Caco-2 (cell line): ENCODE results near the gene PTPRG. TPM values are rescaled to one million over a fixed set of nuclear protein-coding genes. Genes with fewer than 3 reads are reported as not detected.
"Not testable (repeated sequence)": the region's sequence is repeated elsewhere in the genome, so short reads cannot be mapped to it uniquely, and the experiment has no call there.

Experiments used
- BruUV-seq: library from RNA; stranded (reverse); fragments of 400-500 nt; replicated peaks from 2 replicates; lab custom pipeline; 2021; lab: Mats Ljungman, UMichigan
- CTCF ChIA-PET: fragments of 300-600 bp; sonication (Branson Sonifier 250); formaldehyde crosslinking; loops from one replicate; lab custom pipeline; 2022; ENCODE audit warnings: antibody characterized with exemption; lab: Charles Lee
- POLR2A ChIA-PET: fragments of 300-600 bp; sonication (Branson Sonifier 250); formaldehyde crosslinking; loops from one replicate; lab custom pipeline; 2022; ENCODE audit warnings: antibody characterized with exemption; lab: Charles Lee
- DNase-seq, 2 experiments: peaks; one replicate each; pipeline versions ENCODE4 v3.0.0 to v3.0.0-alpha.2; 2020 to 2022
- H3K27me3 ChIP-seq: replicated peaks from 2 replicates; pipeline ENCODE4 v1.6.0; 2011; ENCODE audit warnings: low read length; ENCODE audit not compliant: control insufficient read depth, insufficient read depth
- H3K36me3 ChIP-seq: 2 replicates; pipeline ENCODE4 v1.5.1; 2011; ENCODE audit warnings: low read length; ENCODE audit not compliant: control insufficient read depth, insufficient read depth
- H3K4me1 ChIP-seq: fragments of 250-450 bp; sonication (Bioruptor Pico); 2 replicates; pipeline ENCODE4 v1.5.1; 2020; ENCODE audit warnings: mild to moderate bottlenecking
- H3K4me3 ChIP-seq: 2 replicates; pipeline ENCODE4 v1.5.1; 2011; ENCODE audit warnings: low read depth, mild to moderate bottlenecking, control low read depth, low read length
- H3K9me3 ChIP-seq: fragments of 250-450 bp; sonication (Bioruptor Pico); 2 replicates; pipeline ENCODE4 v1.5.1; 2020; ENCODE audit warnings: mild to moderate bottlenecking, moderate library complexity
- H3K27ac Mint-ChIP-seq: one replicate; pipeline ENCODE4 v1.8.0; 2022; ENCODE audit warnings: mixed read lengths; ENCODE audit not compliant: unreplicated experiment
- H3K27me3 Mint-ChIP-seq: one replicate; pipeline ENCODE4 v1.8.0; 2022; ENCODE audit warnings: mixed read lengths; ENCODE audit not compliant: insufficient read depth, unreplicated experiment
- H3K36me3 Mint-ChIP-seq: one replicate; pipeline ENCODE4 v1.8.0; 2022; ENCODE audit warnings: mild to moderate bottlenecking, mixed read lengths; ENCODE audit not compliant: insufficient read depth, unreplicated experiment
- H3K4me1 Mint-ChIP-seq: one replicate; pipeline ENCODE4 v1.8.0; 2022; ENCODE audit warnings: low read depth, mixed read lengths; ENCODE audit not compliant: unreplicated experiment
- H3K4me3 Mint-ChIP-seq: one replicate; pipeline ENCODE4 v1.8.0; 2022; ENCODE audit warnings: mild to moderate bottlenecking, moderate library complexity, mixed read lengths; ENCODE audit not compliant: unreplicated experiment
- H3K9me3 Mint-ChIP-seq: one replicate; pipeline ENCODE4 v1.8.0; 2022; ENCODE audit warnings: mixed read lengths; ENCODE audit not compliant: unreplicated experiment
- intact Hi-C: fragments of 100-400 bp; cut with micrococcal nuclease; formaldehyde crosslinking; loops from one replicate; pipeline ENCODE4 v1.10.0; 2022; ENCODE audit not compliant: unreplicated experiment
- total RNA-seq: library from RNA; stranded (reverse); gene quantifications from 2 replicates; pipeline ENCODE4 v1.2.3, GENCODE V29; 2022
- TF ChIP-seq, protein P1 (sequence below), 2 experiments: fragments of 200-600 bp in 1 of 2; IDR thresholded peaks; 1 replicate in 1 of 2; 2 replicates in 1 of 2; pipeline versions ENCODE4 v1.5.1 to v1.8.0; 2011 to 2022; ENCODE audit warnings: antibody characterized with exemption in 1 of 2, control low read depth in 1 of 2, inconsistent platforms in 1 of 2, low read depth in 1 of 2, low read length in 1 of 2, mild to moderate bottlenecking in 1 of 2, moderate library complexity in 1 of 2; ENCODE audit not compliant: insufficient read depth in 1 of 2, severe bottlenecking in 1 of 2, unreplicated experiment in 1 of 2

The PTPRG gene
- total RNA-seq, 1 experiment from 2014 or later = 46.4 TPM

DNA sequence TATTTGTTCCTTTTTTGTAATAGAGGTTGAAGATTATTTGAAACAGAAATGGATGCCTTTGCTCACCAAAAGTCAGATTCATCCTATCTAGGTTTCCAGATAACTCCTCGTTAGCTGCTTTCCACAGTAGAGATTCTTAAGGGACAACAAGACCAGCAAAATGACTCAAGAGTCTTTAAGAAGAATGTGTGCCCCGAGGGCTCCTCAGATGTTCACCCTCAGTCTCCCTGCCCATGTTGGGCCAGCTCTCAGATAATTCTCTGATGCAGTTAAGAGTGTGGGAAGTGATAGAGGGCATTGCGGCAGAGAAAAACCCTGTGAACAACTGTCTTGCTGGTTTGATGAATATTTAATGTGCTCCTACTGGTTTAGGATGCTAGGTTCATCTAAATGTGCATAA is 251.1 kb downstream of the PTPRG start:
- Histone ChIP-seq H3K4me3 (no peak overlapping the region), H3K4me1 (no peaks in the 10 kb centered on the region; the same call in 1 of the 2 replicates), H3K9me3 (no peaks in the 10 kb centered on the region), H3K27me3 (no peaks in the 10 kb centered on the region), H3K36me3 (no peaks in the 10 kb centered on the region)
- peaks cover 7% of the 10 kb centered on the region for H3K4me1 Mint-ChIP-seq
- no peaks in the 10 kb centered on the region for H3K36me3 Mint-ChIP-seq
- no peak overlapping the region for H3K4me3 Mint-ChIP-seq
- H3K27me3 Mint-ChIP-seq = no peaks in the 10 kb centered on the region
- no peak for DNase-seq
- POLR2A ChIA-PET = no interaction called here
- H3K9me3 Mint-ChIP-seq = no peaks in the 10 kb centered on the region
- TF ChIP-seq, protein P1, sequence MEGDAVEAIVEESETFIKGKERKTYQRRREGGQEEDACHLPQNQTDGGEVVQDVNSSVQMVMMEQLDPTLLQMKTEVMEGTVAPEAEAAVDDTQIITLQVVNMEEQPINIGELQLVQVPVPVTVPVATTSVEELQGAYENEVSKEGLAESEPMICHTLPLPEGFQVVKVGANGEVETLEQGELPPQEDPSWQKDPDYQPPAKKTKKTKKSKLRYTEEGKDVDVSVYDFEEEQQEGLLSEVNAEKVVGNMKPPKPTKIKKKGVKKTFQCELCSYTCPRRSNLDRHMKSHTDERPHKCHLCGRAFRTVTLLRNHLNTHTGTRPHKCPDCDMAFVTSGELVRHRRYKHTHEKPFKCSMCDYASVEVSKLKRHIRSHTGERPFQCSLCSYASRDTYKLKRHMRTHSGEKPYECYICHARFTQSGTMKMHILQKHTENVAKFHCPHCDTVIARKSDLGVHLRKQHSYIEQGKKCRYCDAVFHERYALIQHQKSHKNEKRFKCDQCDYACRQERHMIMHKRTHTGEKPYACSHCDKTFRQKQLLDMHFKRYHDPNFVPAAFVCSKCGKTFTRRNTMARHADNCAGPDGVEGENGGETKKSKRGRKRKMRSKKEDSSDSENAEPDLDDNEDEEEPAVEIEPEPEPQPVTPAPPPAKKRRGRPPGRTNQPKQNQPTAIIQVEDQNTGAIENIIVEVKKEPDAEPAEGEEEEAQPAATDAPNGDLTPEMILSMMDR (IDR thresholded peaks at IDR 0.05; ENCODE audit: insufficient read depth in 1 of 2, low read depth in 1 of 2, low read length in 1 of 2, severe bottlenecking in 1 of 2, unreplicated experiment in 1 of 2) = no peak
- intact Hi-C loops = no loop called here
- CTCF ChIA-PET = no interaction called here
- no TSS peak for BruUV-seq
- H3K27ac Mint-ChIP-seq = peak overlapping the region; percentile 24

DNA sequence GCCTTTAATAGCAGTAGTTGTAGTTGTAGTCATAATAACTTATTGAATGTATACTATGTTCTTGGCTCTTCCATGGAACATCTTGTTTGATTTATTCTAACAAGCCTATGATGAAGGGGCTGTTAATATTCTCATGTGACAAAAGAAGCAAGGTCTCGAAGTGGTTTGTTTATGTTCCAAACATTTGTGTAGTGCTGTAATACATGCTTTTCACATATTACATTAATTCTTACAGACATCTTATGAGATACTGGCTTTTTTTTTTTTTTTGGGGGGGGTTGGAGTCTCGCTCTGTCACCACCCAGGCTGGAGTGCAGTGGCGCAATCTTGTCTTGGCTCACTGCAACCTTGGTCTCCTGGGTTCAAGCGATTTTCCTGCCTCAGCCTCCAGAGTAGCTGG is 252.3 kb downstream of the PTPRG start:
- H3K4me1 ChIP-seq = no peaks in the 10 kb centered on the region; the same call in 1 of the 2 replicates
- H3K4me3 Mint-ChIP-seq = no peak overlapping the region
- ChIA-PET POLR2A (no interaction called here), CTCF (no interaction called here)
- H3K9me3 ChIP-seq = no peaks in the 10 kb centered on the region
- no peak for DNase-seq
- peaks cover 7% of the 10 kb centered on the region for H3K4me1 Mint-ChIP-seq
- H3K9me3 Mint-ChIP-seq = no peaks in the 10 kb centered on the region
- no peak overlapping the region for H3K27ac Mint-ChIP-seq
- no peak overlapping the region for H3K4me3 ChIP-seq
- intact Hi-C loops = no loop called here
- H3K27me3 ChIP-seq = no peaks in the 10 kb centered on the region
- no peaks in the 10 kb centered on the region for H3K36me3 ChIP-seq
- H3K36me3 Mint-ChIP-seq = no peaks in the 10 kb centered on the region
- TF ChIP-seq, protein P1 (IDR thresholded peaks at IDR 0.05; ENCODE audit: insufficient read depth in 1 of 2, low read depth in 1 of 2, low read length in 1 of 2, severe bottlenecking in 1 of 2, unreplicated experiment in 1 of 2) = no peak
- no TSS peak for BruUV-seq
- H3K27me3 Mint-ChIP-seq = no peaks in the 10 kb centered on the region

DNA sequence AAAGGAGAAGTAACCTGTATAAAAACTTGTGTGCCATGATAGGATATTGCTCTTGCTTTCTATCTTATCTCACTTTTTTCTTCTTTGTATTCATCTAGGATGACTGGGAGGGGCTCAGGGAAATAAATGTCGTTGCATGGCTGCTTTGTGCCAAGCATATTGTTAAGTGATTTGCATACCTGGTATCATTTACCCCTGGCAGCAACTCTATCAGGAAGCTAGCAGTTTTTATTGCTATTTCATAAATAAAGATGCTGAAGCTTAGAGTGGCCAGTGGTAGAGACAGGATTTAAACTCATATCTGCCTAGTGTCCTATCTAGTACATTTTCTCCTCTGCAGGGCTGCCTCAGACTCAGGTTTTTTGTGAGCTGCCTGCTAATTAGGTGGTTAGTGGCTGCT is 253.3 kb downstream of the PTPRG start:
- H3K4me3 Mint-ChIP-seq = no peak overlapping the region
- DNase-seq = no peak
- intact Hi-C loops = no loop called here
- no peaks in the 10 kb centered on the region for H3K27me3 Mint-ChIP-seq
- no peak overlapping the region for H3K27ac Mint-ChIP-seq
- BruUV-seq = no TSS peak
- TF ChIP-seq, protein P1 (IDR thresholded peaks at IDR 0.05; ENCODE audit: insufficient read depth in 1 of 2, low read depth in 1 of 2, low read length in 1 of 2, severe bottlenecking in 1 of 2, unreplicated experiment in 1 of 2) = no peak
- ChIA-PET POLR2A (no interaction called here), CTCF (no interaction called here)
- no peaks in the 10 kb centered on the region for H3K9me3 ChIP-seq
- H3K9me3 Mint-ChIP-seq = no peaks in the 10 kb centered on the region
- no peaks in the 10 kb centered on the region; the same call in 1 of the 2 replicates for H3K4me1 ChIP-seq
- H3K36me3 Mint-ChIP-seq = no peaks in the 10 kb centered on the region
- no peaks in the 10 kb centered on the region for H3K36me3 ChIP-seq
- no peak overlapping the region for H3K4me3 ChIP-seq
- H3K4me1 Mint-ChIP-seq = peaks cover 7% of the 10 kb centered on the region
- H3K27me3 ChIP-seq = no peaks in the 10 kb centered on the region

DNA sequence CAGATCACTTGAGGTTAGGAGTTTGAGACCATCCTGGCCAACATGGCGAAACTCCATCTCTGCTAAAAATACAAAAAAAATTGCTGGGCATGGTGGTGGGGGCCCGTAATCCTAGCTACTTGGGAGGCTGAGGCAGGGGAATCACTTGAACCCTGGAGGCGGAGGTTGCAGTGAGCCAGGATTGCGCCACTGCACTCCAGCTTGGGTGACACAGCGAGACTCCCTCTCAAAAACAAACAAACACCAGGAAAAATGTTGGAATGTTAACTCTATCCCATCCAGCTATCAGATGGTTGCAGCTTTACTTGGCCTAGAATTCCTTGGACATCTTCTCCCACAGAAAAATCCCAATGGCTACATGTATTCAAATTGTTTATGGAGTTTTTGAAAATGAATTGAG is 254.9 kb downstream of the PTPRG start:
- H3K9me3 Mint-ChIP-seq, CTCF ChIA-PET, H3K27me3 Mint-ChIP-seq, intact Hi-C loops, H3K27ac Mint-ChIP-seq, H3K4me3 ChIP-seq, H3K4me1 ChIP-seq, H3K27me3 ChIP-seq, H3K36me3 Mint-ChIP-seq, POLR2A ChIA-PET, H3K9me3 ChIP-seq, H3K4me3 Mint-ChIP-seq, DNase-seq, H3K36me3 ChIP-seq, H3K4me1 Mint-ChIP-seq, BruUV-seq: not testable (repeated sequence)
